Activated naive CD4-positive, alpha-beta T cell treated with anti-CD3 and anti-CD28 coated beads for 36 hours (primary cell): ENCODE data around the gene CDKN3. TPM values are rescaled to one million over a fixed set of nuclear protein-coding genes. Genes with fewer than 3 reads are reported as not detected.

ENCODE experiments used
- total RNA-seq, 2 experiments: library from RNA; stranded (reverse); gene quantifications; one replicate each; pipeline ENCODE4 v1.2.3, GENCODE V29; 2021

Gene CDKN3
- total RNA-seq, 2 experiments from 2014 or later = 96.5 to 101 TPM

Other genes starting within 250 kb of the CDKN3 start
- gene CNIH1, start 44.4 kb downstream of the CDKN3 start, total RNA-seq = 10 to 100 TPM; 68.1 to 78.4 TPM
- gene GMFB, start 92.0 kb downstream of the CDKN3 start, total RNA-seq = 10 to 100 TPM; 29.5 to 33.4 TPM
- gene CGRRF1, start 112.9 kb downstream of the CDKN3 start, total RNA-seq = 1 to 10 TPM; 9.2 to 9.7 TPM
- 1 to 10 TPM; 4.7 to 4.9 TPM for gene SAMD4A, start 170.1 kb downstream of the CDKN3 start, total RNA-seq